ENCODE measurements around the gene GDPD2.

Gene GDPD2

DNA sequence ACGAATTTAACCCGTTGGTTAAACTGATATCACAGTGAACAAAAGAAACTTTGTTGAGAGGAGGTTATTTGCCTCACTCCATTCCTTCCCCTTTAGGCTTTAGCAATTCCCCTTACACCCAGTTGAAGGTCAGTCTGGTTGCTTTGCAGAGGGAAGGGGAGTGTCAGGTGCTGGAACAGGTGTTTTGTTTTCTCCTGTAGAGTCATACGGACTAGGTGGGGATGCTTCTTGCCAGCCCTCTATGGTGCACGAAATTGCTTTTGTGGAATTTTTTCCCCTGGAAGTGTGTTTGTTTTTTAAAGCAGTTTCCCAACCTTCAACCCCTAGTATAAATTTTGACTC, 54.6 kb downstream of the GDPD2 start:
- no peaks in the 10 kb centered on the region for H3K27me3 ChIP-seq (ENCODE audit: insufficient read depth, poor library complexity, severe bottlenecking)
- H3K4me3 ChIP-seq (ENCODE audit: severe bottlenecking) = no peak overlapping the region
- ATAC-seq (ENCODE audit: low read depth) = peak; percentile 11
- H3K27ac ChIP-seq (ENCODE audit: poor library complexity, severe bottlenecking) = peak overlapping the region; percentile 74
- peaks cover 4% of the 10 kb centered on the region for H3K36me3 ChIP-seq (ENCODE audit: low read depth)
- H3K9me3 ChIP-seq (ENCODE audit: severe bottlenecking) = no peaks in the 10 kb centered on the region
- peaks cover 31% of the 10 kb centered on the region for H3K4me1 ChIP-seq (ENCODE audit: insufficient read depth, poor library complexity, severe bottlenecking)
- DNase-seq (ENCODE audit: low spot score) = no peak
- TF ChIP-seq, protein P1, sequence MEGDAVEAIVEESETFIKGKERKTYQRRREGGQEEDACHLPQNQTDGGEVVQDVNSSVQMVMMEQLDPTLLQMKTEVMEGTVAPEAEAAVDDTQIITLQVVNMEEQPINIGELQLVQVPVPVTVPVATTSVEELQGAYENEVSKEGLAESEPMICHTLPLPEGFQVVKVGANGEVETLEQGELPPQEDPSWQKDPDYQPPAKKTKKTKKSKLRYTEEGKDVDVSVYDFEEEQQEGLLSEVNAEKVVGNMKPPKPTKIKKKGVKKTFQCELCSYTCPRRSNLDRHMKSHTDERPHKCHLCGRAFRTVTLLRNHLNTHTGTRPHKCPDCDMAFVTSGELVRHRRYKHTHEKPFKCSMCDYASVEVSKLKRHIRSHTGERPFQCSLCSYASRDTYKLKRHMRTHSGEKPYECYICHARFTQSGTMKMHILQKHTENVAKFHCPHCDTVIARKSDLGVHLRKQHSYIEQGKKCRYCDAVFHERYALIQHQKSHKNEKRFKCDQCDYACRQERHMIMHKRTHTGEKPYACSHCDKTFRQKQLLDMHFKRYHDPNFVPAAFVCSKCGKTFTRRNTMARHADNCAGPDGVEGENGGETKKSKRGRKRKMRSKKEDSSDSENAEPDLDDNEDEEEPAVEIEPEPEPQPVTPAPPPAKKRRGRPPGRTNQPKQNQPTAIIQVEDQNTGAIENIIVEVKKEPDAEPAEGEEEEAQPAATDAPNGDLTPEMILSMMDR (IDR thresholded peaks at IDR 0.05; ENCODE audit: poor library complexity, severe bottlenecking) = no peak

DNA sequence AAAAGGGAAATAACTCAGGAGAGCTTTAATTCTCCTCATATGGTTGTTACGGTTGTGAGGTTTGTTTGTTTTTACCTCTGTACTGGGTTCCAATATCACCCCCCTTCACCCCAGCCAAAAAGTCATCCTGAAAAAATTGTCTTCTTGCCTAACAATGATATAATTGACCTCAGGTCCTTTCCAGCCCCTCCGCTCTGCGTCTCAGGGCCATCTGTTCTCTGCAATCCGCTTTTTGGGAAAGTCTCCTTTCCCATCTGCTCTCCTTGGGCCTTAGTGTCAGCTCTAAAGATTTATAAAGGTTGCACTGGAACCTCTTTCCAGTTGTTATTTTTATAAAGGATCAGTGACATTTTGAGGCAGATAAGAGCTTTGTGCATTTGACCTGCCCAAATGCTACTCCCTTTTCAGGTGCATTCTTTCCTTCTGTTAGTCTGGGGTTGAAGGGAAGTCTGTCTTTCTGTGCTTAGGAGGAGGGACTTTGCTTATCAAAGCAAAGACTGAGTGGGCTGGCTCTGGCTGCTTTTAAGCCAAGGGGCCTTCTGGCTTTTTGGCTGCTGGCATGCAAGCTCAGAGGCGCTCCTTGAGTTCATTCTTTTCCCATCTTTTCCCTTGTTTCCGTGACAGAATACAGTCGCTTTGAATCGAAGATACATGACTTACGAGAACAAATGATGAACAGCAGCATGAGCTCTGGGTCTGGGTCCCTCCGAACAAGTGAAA, 55.6 kb downstream of the GDPD2 start:
- ATAC-seq (ENCODE audit: low read depth) = no peak
- Histone ChIP-seq H3K27me3 (ENCODE audit: insufficient read depth, poor library complexity, severe bottlenecking) (no peaks in the 10 kb centered on the region), H3K4me1 (ENCODE audit: insufficient read depth, poor library complexity, severe bottlenecking) (peaks cover 31% of the 10 kb centered on the region), H3K9me3 (ENCODE audit: severe bottlenecking) (no peaks in the 10 kb centered on the region), H3K27ac (ENCODE audit: poor library complexity, severe bottlenecking) (peak overlapping the region; percentile 74), H3K36me3 (ENCODE audit: low read depth) (peaks cover 4% of the 10 kb centered on the region), H3K4me3 (ENCODE audit: severe bottlenecking) (no peak overlapping the region)
- TF ChIP-seq, protein P1 (IDR thresholded peaks at IDR 0.05; ENCODE audit: poor library complexity, severe bottlenecking) = no peak
- no peak for DNase-seq (ENCODE audit: low spot score)

DNA sequence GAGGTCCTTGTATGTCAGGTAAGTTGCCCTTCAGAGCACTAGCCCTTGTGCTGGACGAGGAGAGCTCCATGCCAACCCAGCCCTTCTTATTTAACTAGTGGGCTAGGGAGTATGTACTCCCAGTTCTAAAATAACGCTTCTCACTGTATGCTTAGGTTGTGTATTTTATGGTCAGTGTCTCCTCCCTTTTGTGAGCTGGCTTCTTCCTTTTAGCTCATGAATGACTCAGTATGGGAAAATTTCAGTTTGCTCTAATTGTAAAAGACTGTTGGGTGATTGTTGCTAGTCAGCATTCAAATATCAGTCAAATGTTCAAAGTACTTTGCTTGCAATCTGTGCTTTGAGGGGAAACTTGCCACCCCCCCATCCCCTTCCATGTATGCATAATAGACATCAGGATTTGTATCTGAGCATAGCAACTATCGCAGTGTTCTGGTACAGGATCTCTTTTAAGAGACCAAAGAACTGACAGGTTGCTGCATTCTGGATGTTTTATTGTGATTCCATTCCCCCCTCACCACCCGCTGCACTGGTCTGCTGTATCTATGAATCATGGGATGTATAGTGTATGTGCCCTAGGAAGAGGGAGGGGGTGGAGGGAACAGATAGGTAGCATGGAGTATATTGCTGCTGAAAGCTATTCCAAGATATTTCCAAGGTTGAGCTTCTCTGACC, 56.3 kb downstream of the GDPD2 start:
- peaks cover 31% of the 10 kb centered on the region for H3K4me1 ChIP-seq (ENCODE audit: insufficient read depth, poor library complexity, severe bottlenecking)
- H3K9me3 ChIP-seq (ENCODE audit: severe bottlenecking) = no peaks in the 10 kb centered on the region
- H3K36me3 ChIP-seq (ENCODE audit: low read depth) = peaks cover 4% of the 10 kb centered on the region
- ATAC-seq (ENCODE audit: low read depth) (peak; percentile 73), DNase-seq (ENCODE audit: low spot score) (no peak)
- TF ChIP-seq, protein P1 (IDR thresholded peaks at IDR 0.05; ENCODE audit: poor library complexity, severe bottlenecking) = no peak
- H3K4me3 ChIP-seq (ENCODE audit: severe bottlenecking) = no peak overlapping the region
- H3K27me3 ChIP-seq (ENCODE audit: insufficient read depth, poor library complexity, severe bottlenecking) = no peaks in the 10 kb centered on the region
- peak overlapping the region; percentile 74 for H3K27ac ChIP-seq (ENCODE audit: poor library complexity, severe bottlenecking)

DNA sequence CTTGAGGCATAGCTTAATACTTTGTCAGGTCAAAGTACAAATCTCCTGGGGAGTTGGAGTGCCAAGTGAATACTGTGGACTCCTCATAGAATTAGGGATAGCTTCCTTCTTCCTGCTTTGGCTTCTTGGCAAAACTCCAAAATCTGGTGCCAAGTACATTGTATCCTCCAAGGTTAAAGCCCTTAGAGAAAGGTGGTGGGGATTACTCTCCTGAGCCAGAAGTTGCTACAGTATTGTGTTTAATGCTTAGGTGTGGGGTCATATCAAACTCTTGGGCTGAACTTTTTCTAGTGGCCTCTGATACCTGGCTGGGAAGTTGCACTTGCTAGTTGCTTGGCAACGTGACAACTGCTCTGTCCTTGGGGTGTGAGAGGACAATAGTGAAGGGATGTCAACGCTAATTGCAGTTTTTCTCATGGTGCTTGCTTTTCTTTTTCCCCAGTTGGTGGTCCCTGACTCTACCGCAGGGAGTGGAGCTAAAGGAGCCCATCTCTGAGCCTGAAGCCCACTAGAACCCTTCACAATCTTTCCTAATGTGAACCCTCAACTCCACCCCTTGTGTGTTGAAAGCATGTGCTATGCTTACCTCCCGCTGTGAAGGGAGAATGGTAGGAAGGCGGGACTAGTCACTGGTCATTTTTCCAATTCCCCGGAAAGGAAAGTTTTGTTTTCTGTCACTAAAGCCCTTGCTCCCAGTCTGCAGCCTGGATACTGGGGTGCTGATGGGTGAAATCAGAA, 57.0 kb downstream of the GDPD2 start:
- 0 out of 3 replicates have a peak, but pooled peaks have one; percentile 12 for ATAC-seq (ENCODE audit: low read depth)

More for the DNA sequence above, 57.0 kb downstream of the GDPD2 start:
- Histone ChIP-seq H3K36me3 (ENCODE audit: low read depth) (peaks cover 4% of the 10 kb centered on the region), H3K27ac (ENCODE audit: poor library complexity, severe bottlenecking) (peak overlapping the region; percentile 74), H3K9me3 (ENCODE audit: severe bottlenecking) (no peaks in the 10 kb centered on the region), H3K27me3 (ENCODE audit: insufficient read depth, poor library complexity, severe bottlenecking) (no peaks in the 10 kb centered on the region), H3K4me3 (ENCODE audit: severe bottlenecking) (no peak overlapping the region), H3K4me1 (ENCODE audit: insufficient read depth, poor library complexity, severe bottlenecking) (peaks cover 31% of the 10 kb centered on the region)
- TF ChIP-seq, protein P1 (IDR thresholded peaks at IDR 0.05; ENCODE audit: poor library complexity, severe bottlenecking) = no peak
- DNase-seq (ENCODE audit: low spot score) = no peak

Data from RWPE2 (cell line).